ENCODE measurements around the gene TUBB3. TPM values are rescaled to one million over a fixed set of nuclear protein-coding genes. Genes with fewer than 3 reads are reported as not detected.
A peak's percentile ranks its signal among the peaks of the same experiment; 100 is the strongest.

The TUBB3 gene
- total and polyA plus RNA-seq, 9 of the 15 experiments (the other 6 are each of a cell fraction or from before 2014, with no cell fraction given), result 0.18 to 12.5 (median 5.0) TPM

DNA sequence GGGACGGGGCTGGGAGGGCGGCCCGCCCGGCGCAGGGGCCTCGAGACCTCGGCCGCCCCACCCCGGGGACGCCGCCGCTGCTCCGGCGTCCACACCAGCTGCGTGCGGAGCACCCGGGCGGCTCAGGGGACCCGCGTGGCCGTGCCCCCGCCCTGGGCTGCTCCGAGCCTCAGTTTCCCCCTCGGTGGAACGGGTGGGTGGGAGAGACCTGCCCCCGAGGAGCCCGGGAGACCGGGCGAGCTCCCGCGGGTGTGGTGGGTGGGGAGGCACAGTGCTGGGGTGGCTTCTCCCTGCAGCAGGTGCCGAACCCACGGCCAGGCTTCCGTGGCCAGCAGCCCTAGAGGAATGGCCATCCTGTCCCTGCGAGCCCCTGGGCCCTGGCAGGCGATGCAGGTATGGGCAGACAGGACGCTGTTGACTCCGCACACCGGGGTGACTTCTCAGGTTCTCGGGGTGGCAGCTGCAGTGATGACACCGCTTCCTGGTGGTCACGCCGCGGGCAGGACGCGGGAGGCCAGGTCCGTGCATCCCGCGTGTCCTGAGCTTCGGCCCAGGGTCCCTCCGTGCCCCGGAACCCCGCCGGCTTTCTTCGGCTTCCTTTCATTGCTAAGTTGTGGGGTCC, 26.1 kb downstream of the TUBB3 start:
- Histone ChIP-seq H3K27me3 (ENCODE audit: control insufficient read depth in 2 of 2, insufficient read depth in 2 of 2, low read length in 2 of 2) (peaks cover 4 to 16% of the 10 kb centered on the region in 2 experiments; a peak in 4 of 5 replicates), H3K79me2 (ENCODE audit: control insufficient read depth, insufficient read depth, low read length) (peaks cover 9% of the 10 kb centered on the region), H3K36me3 (ENCODE audit: control insufficient read depth, insufficient read depth, low read length) (peaks cover 10% of the 10 kb centered on the region; the same call in 1 of the 3 replicates), H3K9me3 (replicated peaks; ENCODE audit: control insufficient read depth, insufficient read depth, low read depth, low read length) (no peaks in the 10 kb centered on the region), H3K9me1 (ENCODE audit: control insufficient read depth, insufficient read depth, low read length) (peaks cover 3% of the 10 kb centered on the region), H3K4me3 (peak overlapping the region; percentile 56), H3K4me2 (ENCODE audit: insufficient read depth, low read length) (peak overlapping the region; percentile 46; the same call in 1 of the 2 replicates), H3K9ac (ENCODE audit: insufficient read depth in 1 of 2, low read depth in 2 of 2, low read length in 2 of 2) (peak overlapping the region; percentile 54 to 96; a peak in 3 of 4 replicates), H2AFZ (ENCODE audit: low read depth, low read length) (0 out of 2 replicates have a peak overlapping the region, but pooled peaks have one; percentile 40), H3K4me1 (replicated peaks in 1 of 2; ENCODE audit: control insufficient read depth in 2 of 2, insufficient read depth in 2 of 2, low read length in 2 of 2) (peaks cover 0 to 26% of the 10 kb centered on the region in 2 experiments; a peak in 3 of 5 replicates), H3K27ac (ENCODE audit: extremely low read depth, low read depth, low read length) (no peak overlapping the region), H4K20me1 (replicated peaks; ENCODE audit: control insufficient read depth, insufficient read depth, low read length) (no peaks in the 10 kb centered on the region)
- 0 out of 3 replicates have a peak, but pooled peaks have one; percentile 24 for ATAC-seq
- intact Hi-C loops (cut with micrococcal nuclease) (no loop called here), in situ Hi-C loops (cut with MboI) (no loop called here)
- no TSS peak for BruUV-seq (replicated peaks)
- FAIRE-seq, result no peak
- TF ChIP-seq, protein P1, sequence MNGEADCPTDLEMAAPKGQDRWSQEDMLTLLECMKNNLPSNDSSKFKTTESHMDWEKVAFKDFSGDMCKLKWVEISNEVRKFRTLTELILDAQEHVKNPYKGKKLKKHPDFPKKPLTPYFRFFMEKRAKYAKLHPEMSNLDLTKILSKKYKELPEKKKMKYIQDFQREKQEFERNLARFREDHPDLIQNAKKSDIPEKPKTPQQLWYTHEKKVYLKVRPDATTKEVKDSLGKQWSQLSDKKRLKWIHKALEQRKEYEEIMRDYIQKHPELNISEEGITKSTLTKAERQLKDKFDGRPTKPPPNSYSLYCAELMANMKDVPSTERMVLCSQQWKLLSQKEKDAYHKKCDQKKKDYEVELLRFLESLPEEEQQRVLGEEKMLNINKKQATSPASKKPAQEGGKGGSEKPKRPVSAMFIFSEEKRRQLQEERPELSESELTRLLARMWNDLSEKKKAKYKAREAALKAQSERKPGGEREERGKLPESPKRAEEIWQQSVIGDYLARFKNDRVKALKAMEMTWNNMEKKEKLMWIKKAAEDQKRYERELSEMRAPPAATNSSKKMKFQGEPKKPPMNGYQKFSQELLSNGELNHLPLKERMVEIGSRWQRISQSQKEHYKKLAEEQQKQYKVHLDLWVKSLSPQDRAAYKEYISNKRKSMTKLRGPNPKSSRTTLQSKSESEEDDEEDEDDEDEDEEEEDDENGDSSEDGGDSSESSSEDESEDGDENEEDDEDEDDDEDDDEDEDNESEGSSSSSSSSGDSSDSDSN (IDR thresholded peaks at IDR 0.05; ENCODE audit: borderline replicate concordance in 1 of 2, low read depth in 2 of 2, low read length in 2 of 2), result no peak
- TF ChIP-seq E2F6 (IDR thresholded peaks at IDR 0.05; ENCODE audit: borderline replicate concordance in 1 of 2, extremely low read depth in 1 of 2, insufficient read depth in 1 of 2, insufficient read length in 1 of 2, low read depth in 1 of 2, low read length in 1 of 2, poor library complexity in 1 of 2, severe bottlenecking in 1 of 2) (peak in 1 of 2 experiments; percentile 34), ZNF263 (CRISPR knock-in tag; IDR thresholded peaks at IDR 0.05; ENCODE audit: borderline replicate concordance) (0 out of 2 replicates have a peak, but pooled peaks have one; percentile 3), ZKSCAN1 (IDR thresholded peaks at IDR 0.05; ENCODE audit: low read depth, low read length) (no peak), FOXK1 (CRISPR knock-in tag; IDR thresholded peaks at IDR 0.05; ENCODE audit: borderline replicate concordance) (no peak), RBFOX2 (IDR thresholded peaks at IDR 0.05; ENCODE audit: low read depth, low read length) (peak; percentile 65)
- TF ChIP-seq, protein P2, sequence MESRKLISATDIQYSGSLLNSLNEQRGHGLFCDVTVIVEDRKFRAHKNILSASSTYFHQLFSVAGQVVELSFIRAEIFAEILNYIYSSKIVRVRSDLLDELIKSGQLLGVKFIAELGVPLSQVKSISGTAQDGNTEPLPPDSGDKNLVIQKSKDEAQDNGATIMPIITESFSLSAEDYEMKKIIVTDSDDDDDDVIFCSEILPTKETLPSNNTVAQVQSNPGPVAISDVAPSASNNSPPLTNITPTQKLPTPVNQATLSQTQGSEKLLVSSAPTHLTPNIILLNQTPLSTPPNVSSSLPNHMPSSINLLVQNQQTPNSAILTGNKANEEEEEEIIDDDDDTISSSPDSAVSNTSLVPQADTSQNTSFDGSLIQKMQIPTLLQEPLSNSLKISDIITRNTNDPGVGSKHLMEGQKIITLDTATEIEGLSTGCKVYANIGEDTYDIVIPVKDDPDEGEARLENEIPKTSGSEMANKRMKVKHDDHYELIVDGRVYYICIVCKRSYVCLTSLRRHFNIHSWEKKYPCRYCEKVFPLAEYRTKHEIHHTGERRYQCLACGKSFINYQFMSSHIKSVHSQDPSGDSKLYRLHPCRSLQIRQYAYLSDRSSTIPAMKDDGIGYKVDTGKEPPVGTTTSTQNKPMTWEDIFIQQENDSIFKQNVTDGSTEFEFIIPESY (CRISPR knock-in tag; IDR thresholded peaks at IDR 0.05), result peak; percentile 46; the same call in 1 of the 2 replicates
- POLR2A ChIA-PET, result interaction anchor here (0.6 to 1.6 kb wide), 5 partner anchors 26 to 1233 kb away, joined by 3 to 5 read pairs (median 3); partner anchors contain the start of genes MC1R and TUBB3
- WGBS (ENCODE audit: insufficient coverage, low coverage, missing lambda C conversion rate), result 62% methylated on average over 9 of the region's 55 CpGs
- CTCF ChIA-PET (ENCODE audit: low intra/inter-chr PET ratio), result interaction anchor here (0.6 kb wide), 1 partner anchor 9 kb away, joined by 4 read pairs; no protein-coding TSS in a partner anchor
- DNase-seq (ENCODE audit: extremely low read depth in 1 of 4, low spot score in 3 of 4), result peak in 2 of 4 experiments; percentile 69 to 70

Measured in K562 (cell line).